ENCODE results near the gene POLE3.
"Not testable (repeated sequence)": the region's sequence is repeated elsewhere in the genome, so short reads cannot be mapped to it uniquely, and the experiment has no call there.

- TF ChIP-seq, protein P1, sequence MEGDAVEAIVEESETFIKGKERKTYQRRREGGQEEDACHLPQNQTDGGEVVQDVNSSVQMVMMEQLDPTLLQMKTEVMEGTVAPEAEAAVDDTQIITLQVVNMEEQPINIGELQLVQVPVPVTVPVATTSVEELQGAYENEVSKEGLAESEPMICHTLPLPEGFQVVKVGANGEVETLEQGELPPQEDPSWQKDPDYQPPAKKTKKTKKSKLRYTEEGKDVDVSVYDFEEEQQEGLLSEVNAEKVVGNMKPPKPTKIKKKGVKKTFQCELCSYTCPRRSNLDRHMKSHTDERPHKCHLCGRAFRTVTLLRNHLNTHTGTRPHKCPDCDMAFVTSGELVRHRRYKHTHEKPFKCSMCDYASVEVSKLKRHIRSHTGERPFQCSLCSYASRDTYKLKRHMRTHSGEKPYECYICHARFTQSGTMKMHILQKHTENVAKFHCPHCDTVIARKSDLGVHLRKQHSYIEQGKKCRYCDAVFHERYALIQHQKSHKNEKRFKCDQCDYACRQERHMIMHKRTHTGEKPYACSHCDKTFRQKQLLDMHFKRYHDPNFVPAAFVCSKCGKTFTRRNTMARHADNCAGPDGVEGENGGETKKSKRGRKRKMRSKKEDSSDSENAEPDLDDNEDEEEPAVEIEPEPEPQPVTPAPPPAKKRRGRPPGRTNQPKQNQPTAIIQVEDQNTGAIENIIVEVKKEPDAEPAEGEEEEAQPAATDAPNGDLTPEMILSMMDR (IDR thresholded peaks at IDR 0.05), result not testable (repeated sequence)
- TF ChIP-seq POLR2AphosphoS5 (IDR thresholded peaks at IDR 0.05; ENCODE audit: insufficient read depth in 1 of 2, low read depth in 1 of 2), result not testable (repeated sequence)
Measured at GRCh38 chr9:113365652-113366051, 44.8 kb downstream of the POLE3 start.

All from vagina (tissue), 2 donors.